Measurements from ENCODE around the gene THRAP3.
"Not testable (repeated sequence)": the region's sequence is repeated elsewhere in the genome, so short reads cannot be mapped to it uniquely, and the experiment has no call there.

- TF ChIP-seq CTCF, POLR2A (IDR thresholded peaks at IDR 0.05): not testable (repeated sequence)
These were observed 6.0 kb downstream of the THRAP3 start for GRCh38 chr1:36230279-36230678.

Data from thyroid gland (tissue), 4 donors.